Stimulated activated naive CD4-positive, alpha-beta T cell treated with Interleukin-2 at 50 U/mL for 16 hours (primary cell): ENCODE measurements around the gene ZNF184.
"Not testable (repeated sequence)": the region's sequence is repeated elsewhere in the genome, so short reads cannot be mapped to it uniquely, and the experiment has no call there.

Experiments used
- DNase-seq: peaks from one replicate; lab custom pipeline; 2025; lab: John Stamatoyannopoulos, UW

The ZNF184 gene

DNA sequence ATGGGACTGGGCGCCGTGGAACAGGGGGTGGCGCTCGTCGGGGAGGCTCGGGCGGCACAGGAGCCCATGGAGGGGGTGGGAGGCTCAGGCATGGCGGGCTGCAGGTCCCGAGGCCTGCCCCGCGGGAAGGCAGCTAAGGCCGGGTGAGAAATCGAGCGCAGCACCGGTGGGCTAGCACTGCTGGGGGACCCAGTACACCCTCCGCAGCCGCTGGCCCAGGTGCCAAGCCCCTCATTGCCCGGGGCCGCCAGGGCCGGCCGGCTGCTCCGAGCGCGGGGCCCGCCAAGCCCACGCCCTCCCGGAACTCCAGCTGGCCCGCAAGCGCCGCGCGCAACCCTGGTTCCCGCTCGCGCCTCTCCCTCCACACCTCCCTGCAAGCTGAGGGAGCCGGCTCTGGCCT, 48.1 kb downstream of the ZNF184 start:
- DNase-seq, result not testable (repeated sequence)

DNA sequence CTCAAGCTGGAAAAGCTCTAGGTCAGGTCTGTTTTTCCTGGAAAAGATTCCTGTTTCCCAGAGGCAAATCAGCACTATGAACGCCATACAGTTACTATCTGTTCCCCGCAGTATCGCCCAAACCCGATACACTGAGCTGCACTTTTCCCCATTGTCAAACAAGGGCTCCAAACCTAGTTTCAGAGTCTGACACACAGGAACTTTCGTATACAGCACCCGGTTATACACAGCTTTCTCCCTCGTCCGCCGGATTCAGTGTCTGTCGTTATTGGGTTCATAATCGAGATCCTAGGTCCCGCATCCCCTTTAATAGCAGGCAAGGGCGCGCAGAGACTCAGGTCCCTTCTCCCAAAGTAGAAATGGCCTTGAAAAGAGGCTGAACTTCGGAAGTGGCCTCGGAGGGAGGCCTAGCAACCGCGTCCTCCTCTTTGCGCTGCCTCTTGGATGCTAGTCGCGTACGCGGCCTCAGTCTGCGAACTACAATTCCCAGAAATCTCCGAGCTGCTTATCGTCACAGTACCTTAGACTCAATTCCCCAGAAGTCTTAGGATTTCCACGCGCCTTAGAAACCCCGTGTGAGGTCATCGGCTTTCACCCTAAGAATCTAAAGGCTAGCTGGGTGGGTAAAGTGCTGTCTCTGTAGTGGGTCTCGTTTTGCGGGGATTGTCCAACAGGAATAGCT, 50.1 kb downstream of the ZNF184 start:
- no peak for DNase-seq

DNA sequence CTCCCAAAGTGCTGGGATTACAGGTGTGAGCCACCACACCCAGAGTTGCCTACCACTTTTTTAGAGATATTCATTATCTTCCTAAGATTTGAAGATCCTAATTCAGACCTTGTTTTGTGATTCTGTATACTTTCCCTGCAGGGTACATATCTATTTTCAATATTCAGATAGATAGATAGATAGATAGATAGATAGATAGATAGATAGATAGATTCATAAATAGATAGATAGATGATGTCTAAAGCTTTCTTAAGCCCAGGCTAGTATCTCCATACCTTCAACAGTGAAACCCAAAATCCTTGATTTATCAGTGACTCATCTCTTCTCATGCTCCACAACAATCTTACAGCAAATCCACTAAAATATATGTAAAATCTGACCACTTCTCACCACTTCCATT, 53.5 kb downstream of the ZNF184 start:
- DNase-seq, result no peak

DNA sequence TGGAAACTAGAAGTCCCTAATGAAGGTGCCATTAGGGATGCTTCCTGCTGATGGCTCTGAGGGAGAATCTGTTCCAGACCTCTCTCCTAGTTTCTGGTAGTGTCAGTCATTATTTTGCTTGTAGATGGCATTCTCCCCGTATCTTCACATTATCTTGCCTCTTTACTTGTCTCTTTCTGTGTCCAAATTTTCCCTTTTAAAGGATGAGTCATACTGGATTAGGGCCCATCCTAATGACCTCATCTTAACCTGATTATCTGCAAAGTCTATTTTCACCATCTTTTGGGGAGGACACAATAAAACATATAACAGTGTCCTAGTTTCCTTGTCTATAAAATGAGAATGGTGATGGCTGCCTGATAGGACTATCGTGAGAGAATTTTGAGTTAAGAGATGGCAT, 57.0 kb downstream of the ZNF184 start:
- DNase-seq, result no peak

DNA sequence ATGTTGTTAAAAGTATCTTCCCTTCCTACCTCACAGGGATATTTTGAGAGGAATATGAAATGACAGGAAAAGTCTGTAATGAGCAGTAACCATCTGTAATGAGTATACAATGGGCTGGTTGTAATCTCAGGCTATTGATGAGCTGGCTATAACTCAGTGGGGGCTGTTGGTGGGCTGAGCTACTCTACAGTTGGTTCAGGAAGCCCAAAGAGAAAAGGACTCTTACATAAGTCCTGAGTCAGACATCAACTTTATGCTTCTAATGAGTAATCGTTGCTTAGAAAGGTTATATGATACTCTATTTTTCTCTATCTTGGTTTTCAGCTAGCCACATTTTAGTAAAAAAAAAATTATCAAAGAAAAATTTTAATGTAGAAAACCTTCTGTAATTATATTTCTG, 57.9 kb downstream of the ZNF184 start:
- DNase-seq, result no peak

DNA sequence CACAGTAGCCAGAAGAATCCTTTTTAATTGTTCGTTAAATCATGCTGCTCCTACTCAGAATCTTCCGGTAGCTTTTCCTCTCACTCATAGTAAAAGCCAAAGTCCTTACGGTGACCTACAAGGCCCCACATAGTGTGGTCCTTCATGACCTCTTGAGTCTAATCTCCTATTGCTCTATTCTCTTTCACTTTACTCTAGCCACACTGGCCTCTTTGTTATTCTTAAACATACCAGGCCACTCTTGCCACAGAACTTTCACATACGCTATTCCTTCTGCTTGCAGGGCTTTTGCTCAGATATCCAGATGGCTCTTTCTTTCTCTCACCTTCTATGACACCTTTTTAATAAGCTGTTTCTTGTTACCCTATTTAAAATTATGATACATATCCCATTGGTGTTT, 58.6 kb downstream of the ZNF184 start:
- no peak for DNase-seq

DNA sequence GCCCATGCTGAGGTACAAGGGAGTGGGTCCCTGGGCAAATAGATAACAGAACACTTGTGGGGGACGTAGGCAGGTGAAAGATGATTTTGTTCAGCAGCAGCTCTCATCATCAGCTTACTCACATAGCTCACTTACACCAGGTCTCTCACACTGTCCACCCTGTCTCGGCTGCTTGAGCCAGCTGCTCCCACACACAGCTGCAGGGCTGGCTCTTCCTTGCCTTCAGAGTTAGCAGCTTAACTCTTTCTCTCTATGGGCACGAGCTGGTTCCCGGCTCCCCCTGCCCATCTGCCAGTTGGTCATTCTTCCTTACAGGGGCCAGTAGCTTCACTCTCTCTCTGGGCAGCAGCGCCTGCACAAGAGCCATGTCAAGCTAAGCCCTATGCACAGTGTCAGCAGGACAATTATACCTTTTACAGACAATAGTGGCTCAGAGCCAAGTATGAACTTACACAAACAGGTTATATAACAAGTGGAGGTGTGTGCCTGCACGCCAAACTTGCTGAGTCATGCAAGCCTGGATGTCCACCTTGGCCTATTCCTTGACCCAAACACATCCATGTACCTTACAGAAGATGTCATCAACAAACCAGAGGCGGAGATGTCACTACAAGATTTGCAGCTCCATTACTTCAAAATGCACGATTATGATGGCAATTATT, 65.6 kb downstream of the ZNF184 start:
- no peak for DNase-seq

DNA sequence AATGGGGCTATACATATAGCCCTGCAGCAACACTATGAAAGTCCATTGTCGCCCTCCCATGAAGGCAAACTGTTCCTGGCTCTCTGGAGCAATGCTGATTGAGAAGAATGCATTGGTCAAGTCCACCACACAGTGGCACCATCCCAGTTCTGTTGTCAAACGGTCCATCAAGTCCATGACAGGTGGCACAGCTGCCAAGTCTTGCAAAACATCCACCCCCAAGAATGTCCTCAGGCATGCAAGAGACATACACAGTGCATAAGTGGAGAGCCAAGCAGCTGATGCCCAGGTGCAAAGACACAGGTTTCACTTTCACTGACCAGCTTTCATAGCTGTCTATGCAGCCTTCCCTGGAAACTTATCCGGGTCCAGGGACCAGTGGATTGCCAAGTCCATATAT, 66.8 kb downstream of the ZNF184 start:
- DNase-seq, result no peak

DNA sequence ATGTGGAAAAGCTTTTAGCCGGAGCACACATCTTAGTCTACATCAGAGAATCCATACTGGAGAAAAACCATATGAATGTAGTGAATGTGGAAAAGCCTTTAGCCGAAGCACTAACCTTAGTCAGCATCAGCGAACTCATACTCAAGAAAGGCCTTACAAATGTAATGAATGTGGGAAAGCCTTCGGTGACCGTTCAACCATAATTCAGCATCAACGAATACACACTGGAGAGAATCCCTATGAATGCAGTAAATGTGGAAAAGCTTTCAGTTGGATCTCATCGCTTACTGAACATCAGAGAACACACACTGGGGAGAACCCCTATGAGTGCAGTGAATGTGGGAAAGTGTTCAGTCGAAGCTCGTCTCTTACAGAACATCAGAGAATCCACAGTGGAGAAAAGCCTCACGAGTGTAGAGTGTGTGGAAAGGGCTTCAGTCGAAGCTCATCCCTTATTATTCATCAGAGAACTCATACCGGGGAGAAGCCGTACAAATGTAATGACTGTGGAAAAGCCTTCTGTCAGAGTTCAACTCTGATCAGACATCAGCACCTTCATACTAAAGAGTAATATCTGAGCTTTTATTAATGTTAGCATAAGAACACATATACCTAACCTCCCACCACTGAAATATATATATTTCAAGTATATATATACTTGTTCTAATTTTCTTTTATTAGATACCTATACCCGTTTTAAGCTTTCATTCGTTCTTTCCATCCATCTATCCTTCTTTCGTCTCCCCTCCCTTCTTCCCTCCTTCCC, 71.8 kb downstream of the ZNF184 start:
- no peak for DNase-seq
